Karpas-422 (cell line): ENCODE data around the gene TET2. TPM values are rescaled to one million over a fixed set of nuclear protein-coding genes. Genes with fewer than 3 reads are reported as not detected.

Experiments
- DNase-seq: peaks from one replicate; pipeline ENCODE4 v3.0.0-alpha.2; 2015
- H2AFZ ChIP-seq: fragments of 200-600 bp; sonication (generic); 2 replicates; pipeline ENCODE4 v1.6.1; 2014; ENCODE audit warnings: antibody characterized with exemption, low read length, mixed read lengths
- H3K27ac ChIP-seq: fragments of 200-600 bp; sonication (generic); 2 replicates; pipeline ENCODE4 v1.5.1; 2014; ENCODE audit warnings: mild to moderate bottlenecking, low read length, moderate library complexity
- H3K27me3 ChIP-seq: fragments of 200-600 bp; sonication (generic); 2 replicates; pipeline ENCODE4 v1.6.1; 2014; ENCODE audit warnings: low read length, mixed read lengths
- H3K36me3 ChIP-seq: fragments of 200-600 bp; sonication (generic); 2 replicates; pipeline ENCODE4 v1.6.1; 2014; ENCODE audit warnings: low read length, mixed read lengths; ENCODE audit not compliant: insufficient read depth
- H3K4me1 ChIP-seq: fragments of 200-600 bp; sonication (generic); 2 replicates; pipeline ENCODE4 v1.6.1; 2014; ENCODE audit warnings: mild to moderate bottlenecking, low read length, mixed read lengths
- H3K4me2 ChIP-seq: fragments of 200-600 bp; sonication (generic); 2 replicates; pipeline ENCODE4 v1.6.1; 2014; ENCODE audit warnings: low read length, low read depth, mild to moderate bottlenecking; ENCODE audit not compliant: poor library complexity, severe bottlenecking
- H3K4me3 ChIP-seq: fragments of 200-600 bp; sonication (generic); 2 replicates; pipeline ENCODE4 v1.5.1; 2014; ENCODE audit warnings: mild to moderate bottlenecking, antibody characterized with exemption, low read length, mixed read lengths
- H3K79me2 ChIP-seq: fragments of 200-600 bp; sonication (generic); 2 replicates; pipeline ENCODE4 v1.6.1; 2014; ENCODE audit warnings: mild to moderate bottlenecking, low read length, mixed read lengths
- H3K9ac ChIP-seq: fragments of 200-600 bp; sonication (generic); 2 replicates; pipeline ENCODE4 v1.6.0; 2014; ENCODE audit warnings: low read length
- H3K9me2 ChIP-seq: fragments of 200-600 bp; sonication (generic), shearing (Covaris generic); replicated peaks from 2 replicates; pipeline ENCODE4 v1.6.0; 2014; ENCODE audit warnings: mild to moderate bottlenecking, low read length, moderate library complexity; ENCODE audit not compliant: insufficient read depth
- H3K9me3 ChIP-seq: fragments of 300-700, 200-600 bp; sonication (generic); 2 replicates; pipeline ENCODE4 v1.6.1; 2014; ENCODE audit warnings: low read length, mixed read lengths
- H4K20me1 ChIP-seq: fragments of 200-600 bp; sonication (generic); 2 replicates; pipeline ENCODE4 v1.6.1; 2014; ENCODE audit warnings: mild to moderate bottlenecking, antibody characterized with exemption, low read length, low read depth; ENCODE audit not compliant: insufficient read depth
- total RNA-seq: library from RNA; depleted of rRNA; stranded (reverse); fragments of >200 nt; shearing (Covaris generic); gene quantifications from 2 replicates; pipeline ENCODE4 v1.2.3, GENCODE V29; 2014; ENCODE audit warnings: low replicate concordance

Gene TET2
- total RNA-seq, 1 experiment from 2014 or later = 16.7 TPM

- H4K20me1 ChIP-seq = peaks cover 20% of the 10 kb centered on the region; the same call in 1 of the 2 replicates
- H3K79me2 ChIP-seq = no peaks in the 10 kb centered on the region
These were observed 60.7 kb downstream of the TET2 start for GRCh38 chr4:105207386-105207785.

GRCh38 chr4:105208561-105208960, 61.9 kb downstream of the TET2 start:
- Histone ChIP-seq H3K36me3 (no peaks in the 10 kb centered on the region), H3K9ac (no peak overlapping the region), H2AFZ (no peak overlapping the region), H3K9me2 (no peaks in the 10 kb centered on the region), H3K27me3 (no peaks in the 10 kb centered on the region), H3K4me3 (no peak overlapping the region), H3K4me1 (no peaks in the 10 kb centered on the region), H3K27ac (no peak overlapping the region), H3K79me2 (no peaks in the 10 kb centered on the region), H3K9me3 (no peaks in the 10 kb centered on the region), H4K20me1 (peaks cover 20% of the 10 kb centered on the region; the same call in 1 of the 2 replicates), H3K4me2 (no peak overlapping the region)
- DNase-seq = no peak

More at GRCh38 chr4:105207386-105207785, 60.7 kb downstream of the TET2 start:
- H3K4me2 ChIP-seq = no peak overlapping the region
- no peak overlapping the region for H3K9ac ChIP-seq
- DNase-seq = no peak
- H2AFZ ChIP-seq = no peak overlapping the region
- no peaks in the 10 kb centered on the region for H3K9me3 ChIP-seq
- no peaks in the 10 kb centered on the region for H3K27me3 ChIP-seq
- no peak overlapping the region for H3K4me3 ChIP-seq
- H3K4me1 ChIP-seq = no peaks in the 10 kb centered on the region
- H3K27ac ChIP-seq = no peak overlapping the region
- H3K9me2 ChIP-seq = no peaks in the 10 kb centered on the region
- H3K36me3 ChIP-seq = no peaks in the 10 kb centered on the region

DNA sequence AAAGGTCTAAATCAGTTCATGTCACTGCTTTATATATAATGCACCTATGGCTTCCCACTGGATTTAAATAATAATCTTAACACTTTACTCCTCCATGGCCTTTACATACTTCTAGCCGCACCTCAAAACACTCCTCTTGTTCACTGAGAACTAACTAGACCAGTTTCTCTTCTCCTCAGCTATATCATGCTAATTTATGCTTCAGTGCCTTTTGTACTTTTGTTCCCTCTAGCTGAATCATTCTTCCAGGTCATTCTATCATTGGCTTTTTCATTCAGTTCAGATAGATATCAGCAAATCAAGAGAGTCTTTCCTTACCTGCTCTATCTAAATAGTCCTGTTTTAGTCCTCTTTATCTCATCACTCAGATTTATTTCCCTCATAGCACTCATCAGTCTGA, 64.2 kb downstream of the TET2 start:
- Histone ChIP-seq H3K9me3 (no peaks in the 10 kb centered on the region), H3K4me2 (no peak overlapping the region), H3K27ac (no peak overlapping the region), H2AFZ (no peak overlapping the region), H3K36me3 (no peaks in the 10 kb centered on the region), H3K4me3 (no peak overlapping the region), H3K9ac (no peak overlapping the region), H3K79me2 (no peaks in the 10 kb centered on the region), H3K27me3 (no peaks in the 10 kb centered on the region), H3K4me1 (no peaks in the 10 kb centered on the region), H4K20me1 (peaks cover 18% of the 10 kb centered on the region; the same call in 1 of the 2 replicates), H3K9me2 (no peaks in the 10 kb centered on the region)
- DNase-seq = no peak

DNA sequence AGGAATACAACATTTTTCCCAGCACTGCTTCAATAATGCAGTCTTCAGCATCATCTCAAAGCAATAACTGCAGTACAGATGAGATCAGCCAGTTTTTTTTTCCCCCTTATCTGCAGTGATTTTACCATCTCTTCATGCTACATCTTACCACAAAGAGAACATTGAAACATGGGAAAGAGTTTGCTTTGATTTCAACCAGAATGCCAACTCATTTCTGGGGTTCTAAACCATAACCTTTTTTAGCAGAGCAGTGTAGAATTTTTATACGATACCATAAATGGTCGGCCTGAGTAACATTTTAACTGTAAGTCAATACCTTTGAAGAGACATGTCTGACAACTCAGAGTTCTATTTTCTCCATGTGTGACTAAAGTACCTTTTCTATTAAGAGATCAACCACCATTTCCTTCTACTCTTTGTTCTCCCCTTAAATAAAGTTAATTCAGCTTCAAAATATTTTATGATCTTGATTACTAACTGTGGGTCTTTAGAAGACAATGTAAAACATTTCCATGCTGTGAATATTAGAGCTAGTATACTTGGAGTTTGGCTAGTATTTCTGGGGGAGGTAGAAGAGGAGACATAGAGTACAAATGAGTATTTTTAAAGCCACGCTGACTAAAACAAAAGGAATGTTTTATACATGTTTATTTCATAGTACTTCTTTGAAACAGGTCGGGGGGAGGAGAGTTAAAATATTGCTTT, 69.1 kb downstream of the TET2 start:
- no peaks in the 10 kb centered on the region for H3K36me3 ChIP-seq
- no peaks in the 10 kb centered on the region for H3K27me3 ChIP-seq
- no peak overlapping the region for H3K27ac ChIP-seq
- no peaks in the 10 kb centered on the region; the same call in 1 of the 2 replicates for H4K20me1 ChIP-seq
- H3K79me2 ChIP-seq = no peaks in the 10 kb centered on the region
- H3K4me3 ChIP-seq = no peak overlapping the region
- no peak overlapping the region for H2AFZ ChIP-seq
- H3K9me3 ChIP-seq = no peaks in the 10 kb centered on the region
- H3K4me1 ChIP-seq = no peaks in the 10 kb centered on the region
- H3K4me2 ChIP-seq = no peak overlapping the region
- no peaks in the 10 kb centered on the region for H3K9me2 ChIP-seq
- H3K9ac ChIP-seq = no peak overlapping the region
- DNase-seq = no peak

DNA sequence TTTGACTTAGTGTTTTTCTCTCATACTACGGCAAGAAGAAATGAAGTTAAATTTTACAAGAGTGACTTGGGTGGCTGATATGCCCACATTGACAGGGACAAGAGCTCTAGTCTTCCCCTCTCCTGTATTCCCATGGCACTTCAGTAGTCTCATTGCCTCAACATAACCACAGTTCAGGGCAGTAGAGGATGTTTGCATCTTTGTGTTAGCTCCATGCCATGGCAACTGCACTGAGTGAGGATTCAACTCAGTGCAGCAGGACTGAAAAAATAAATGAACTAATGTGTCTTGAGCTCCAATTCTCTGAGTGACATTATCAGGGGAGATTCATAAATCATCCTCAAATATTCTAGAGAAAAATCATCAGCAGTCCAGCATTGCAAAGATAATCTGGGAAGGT, 78.8 kb downstream of the TET2 start:
- Histone ChIP-seq H3K9me2 (no peaks in the 10 kb centered on the region), H3K9me3 (no peaks in the 10 kb centered on the region), H3K36me3 (no peaks in the 10 kb centered on the region), H3K9ac (no peak overlapping the region), H3K4me1 (peaks cover 5% of the 10 kb centered on the region; the same call in 1 of the 2 replicates), H2AFZ (no peak overlapping the region), H3K79me2 (no peaks in the 10 kb centered on the region), H3K27me3 (no peaks in the 10 kb centered on the region), H3K4me2 (no peak overlapping the region), H3K27ac (no peak overlapping the region), H4K20me1 (0 out of 2 replicates have a peak, but pooled peaks cover 2% of the 10 kb centered on the region), H3K4me3 (no peak overlapping the region)
- no peak for DNase-seq

- Histone ChIP-seq H3K79me2 (no peaks in the 10 kb centered on the region), H3K9ac (no peak overlapping the region), H3K4me1 (peaks cover 5% of the 10 kb centered on the region; the same call in 1 of the 2 replicates), H3K4me2 (no peak overlapping the region), H3K27me3 (no peaks in the 10 kb centered on the region), H4K20me1 (0 out of 2 replicates have a peak, but pooled peaks cover 2% of the 10 kb centered on the region), H3K9me3 (no peaks in the 10 kb centered on the region), H3K27ac (no peak overlapping the region), H3K4me3 (no peak overlapping the region), H3K9me2 (peaks cover 3% of the 10 kb centered on the region; the same call in 1 of the 2 replicates), H2AFZ (no peak overlapping the region), H3K36me3 (no peaks in the 10 kb centered on the region)
- no peak for DNase-seq
These were observed 80.4 kb downstream of the TET2 start for GRCh38 chr4:105227054-105227453.

GRCh38 chr4:105230287-105230686, 83.6 kb downstream of the TET2 start:
- H4K20me1 ChIP-seq = no peaks in the 10 kb centered on the region
- no peak overlapping the region for H3K4me3 ChIP-seq
- DNase-seq = no peak
- H2AFZ ChIP-seq = no peak overlapping the region
- H3K27ac ChIP-seq = no peak overlapping the region
- no peaks in the 10 kb centered on the region for H3K79me2 ChIP-seq
- no peak overlapping the region for H3K4me2 ChIP-seq
- H3K27me3 ChIP-seq = no peaks in the 10 kb centered on the region
- no peaks in the 10 kb centered on the region for H3K9me3 ChIP-seq
- H3K4me1 ChIP-seq = no peaks in the 10 kb centered on the region
- H3K9ac ChIP-seq = no peak overlapping the region
- H3K9me2 ChIP-seq = peaks cover 3% of the 10 kb centered on the region; the same call in 1 of the 2 replicates
- H3K36me3 ChIP-seq = no peaks in the 10 kb centered on the region

DNA sequence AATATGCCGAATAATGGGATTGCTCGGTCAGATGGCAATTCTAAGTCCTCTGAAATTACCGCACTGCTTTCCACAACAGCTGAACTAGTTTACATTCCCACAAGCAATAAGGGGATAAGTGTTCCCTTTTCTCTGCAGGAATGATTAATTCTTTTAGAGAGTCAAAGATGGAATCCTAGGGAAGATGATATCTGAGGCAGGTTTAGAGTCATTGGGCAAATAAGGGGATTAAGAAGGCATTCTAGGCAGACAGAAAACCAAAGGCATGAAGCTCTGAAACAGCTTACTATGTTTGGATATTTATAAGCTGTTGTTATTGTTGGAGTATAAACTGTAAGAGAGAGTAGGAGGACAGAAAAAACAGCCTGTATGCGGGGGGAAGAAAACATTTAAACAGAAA, 85.7 kb downstream of the TET2 start:
- Histone ChIP-seq H3K4me2 (no peak overlapping the region), H3K79me2 (no peaks in the 10 kb centered on the region), H3K9ac (no peak overlapping the region), H4K20me1 (no peaks in the 10 kb centered on the region), H3K27me3 (no peaks in the 10 kb centered on the region), H3K4me3 (no peak overlapping the region), H3K9me3 (no peaks in the 10 kb centered on the region), H3K36me3 (no peaks in the 10 kb centered on the region), H3K4me1 (no peaks in the 10 kb centered on the region), H3K9me2 (peaks cover 3% of the 10 kb centered on the region; the same call in 1 of the 2 replicates), H3K27ac (no peak overlapping the region), H2AFZ (no peak overlapping the region)
- no peak for DNase-seq
